ENCODE measurements around the gene ZNF484. TPM values are rescaled to one million over a fixed set of nuclear protein-coding genes. Genes with fewer than 3 reads are reported as not detected.
"Not testable (repeated sequence)": the region's sequence is repeated elsewhere in the genome, so short reads cannot be mapped to it uniquely, and the experiment has no call there.

ZNF484 gene
- total and polyA plus RNA-seq, 5 donors from 2014 or later = 3.7 to 16.5 (median 4.9) TPM

DNA sequence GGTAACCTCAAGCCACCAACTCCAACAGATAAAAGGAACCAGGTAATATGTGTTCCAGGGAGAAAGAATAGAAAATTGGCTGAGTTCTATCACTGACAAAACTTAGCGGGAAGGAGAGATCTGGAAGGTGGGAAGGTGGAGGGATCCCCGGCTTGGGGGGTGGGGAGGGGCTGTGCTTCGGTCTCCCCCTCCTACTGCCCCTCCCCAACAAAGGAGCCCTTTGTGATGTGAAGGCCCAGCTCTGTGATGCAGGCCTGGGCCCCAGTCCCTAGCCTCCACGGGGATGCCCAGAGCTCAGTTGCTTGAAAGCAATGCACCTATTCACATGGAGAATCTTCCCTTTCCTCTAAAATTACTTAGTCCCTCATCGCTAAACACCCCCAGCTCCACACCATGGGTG, 4.4 kb upstream of the ZNF484 start:
- DNase-seq (no peak), ATAC-seq (ENCODE audit: low read depth in 2 of 2) (no peak)
- Histone ChIP-seq H3K36me3 (ENCODE audit: control insufficient read depth, insufficient read depth, low read length) (no peaks in the 10 kb centered on the region), H3K27ac (ENCODE audit: insufficient read depth, low read length, poor library complexity, severe bottlenecking) (no peak overlapping the region), H3K4me1 (ENCODE audit: control insufficient read depth, insufficient read depth, low read length, poor library complexity, severe bottlenecking) (peaks cover 10% of the 10 kb centered on the region), H3K27me3 (ENCODE audit: control insufficient read depth, insufficient read depth, low read length) (no peaks in the 10 kb centered on the region), H3K9me3 (ENCODE audit: control insufficient read depth in 2 of 2, low read length in 2 of 2) (no peaks in the 10 kb centered on the region), H3K4me3 (ENCODE audit: low read depth, low read length) (no peak overlapping the region)
- Mint-ChIP-seq H3K36me3 (peaks cover 3% of the 10 kb centered on the region), H3K27ac (no peak overlapping the region), H3K4me3 (no peak overlapping the region), H3K4me1 (peaks cover 5 to 36% (median 9%) of the 10 kb centered on the region in 4 donors), H3K27me3 (no peaks in the 10 kb centered on the region), H3K9me3 (peaks cover 0 to 1% (median 0%) of the 10 kb centered on the region in 7 donors)

DNA sequence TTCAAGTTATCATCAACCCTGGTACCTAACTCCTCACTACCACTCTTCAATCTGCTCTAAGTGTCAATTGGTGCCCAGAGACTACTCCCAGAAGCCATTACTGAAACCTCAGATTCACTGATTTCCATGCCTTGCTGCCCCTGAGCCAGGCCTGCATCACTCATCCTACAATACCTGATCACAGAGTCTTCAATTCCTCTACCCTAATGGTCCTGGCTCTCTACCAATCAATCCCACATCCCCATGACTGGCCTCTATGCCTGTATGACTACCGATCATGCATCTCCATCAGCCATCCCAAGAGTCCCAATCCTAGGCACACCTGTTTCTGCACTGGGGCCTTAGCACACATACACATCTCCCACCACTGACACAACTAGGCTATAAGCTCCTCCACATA, 2.5 kb downstream of the ZNF484 start:
- peaks cover 41 to 63% (median 45%) of the 10 kb centered on the region in 4 donors for H3K4me1 Mint-ChIP-seq
- ATAC-seq (ENCODE audit: low read depth in 2 of 2) = no peak
- Histone ChIP-seq H3K27me3 (ENCODE audit: control insufficient read depth, insufficient read depth, low read length) (no peaks in the 10 kb centered on the region), H3K4me1 (ENCODE audit: control insufficient read depth, insufficient read depth, low read length, poor library complexity, severe bottlenecking) (peaks cover 17% of the 10 kb centered on the region), H3K36me3 (ENCODE audit: control insufficient read depth, insufficient read depth, low read length) (peaks cover 20% of the 10 kb centered on the region), H3K9me3 (ENCODE audit: control insufficient read depth in 2 of 2, low read length in 2 of 2) (no peaks in the 10 kb centered on the region), H3K4me3 (ENCODE audit: low read depth, low read length) (peak overlapping the region; percentile 97), H3K27ac (ENCODE audit: insufficient read depth, low read length, poor library complexity, severe bottlenecking) (no peak overlapping the region)
- H3K27me3 Mint-ChIP-seq = no peaks in the 10 kb centered on the region
- no peaks in the 10 kb centered on the region for H3K9me3 Mint-ChIP-seq
- H3K27ac Mint-ChIP-seq = no peak overlapping the region
- DNase-seq = no peak
- peaks cover 27% of the 10 kb centered on the region for H3K36me3 Mint-ChIP-seq
- H3K4me3 Mint-ChIP-seq = peak overlapping the region in 3 of 4 donors; percentile 1 to 97 (median 22)

DNA sequence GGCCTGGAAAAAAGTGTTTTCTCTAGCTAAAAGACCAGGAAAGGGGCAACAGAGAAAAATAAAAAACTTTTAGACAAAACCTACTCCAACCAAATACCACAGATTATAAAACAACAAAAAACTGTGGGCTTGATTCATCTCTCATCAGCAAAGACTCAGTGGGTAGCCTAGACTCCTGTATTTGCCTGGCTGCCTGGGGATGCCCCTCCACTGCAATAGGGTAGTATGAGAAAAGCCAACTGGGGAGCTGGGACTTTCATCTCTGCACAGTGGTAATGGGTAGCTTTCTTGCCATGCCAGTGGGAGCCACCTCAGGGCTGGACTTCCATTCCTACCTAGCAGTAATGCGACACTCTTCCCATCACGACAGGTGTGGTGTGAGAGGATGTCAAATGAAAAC, 7.5 kb downstream of the ZNF484 start:
- no peaks in the 10 kb centered on the region for H3K27me3 ChIP-seq (ENCODE audit: control insufficient read depth, insufficient read depth, low read length)
- peaks cover under 1% of the 10 kb centered on the region for H3K4me1 ChIP-seq (ENCODE audit: control insufficient read depth, insufficient read depth, low read length, poor library complexity, severe bottlenecking)
- H3K27me3 Mint-ChIP-seq = no peaks in the 10 kb centered on the region
- H3K27ac Mint-ChIP-seq = peak overlapping the region in 2 of 3 donors; percentile 1 to 6
- no peak overlapping the region for H3K4me3 ChIP-seq (ENCODE audit: low read depth, low read length)
- H3K36me3 ChIP-seq (ENCODE audit: control insufficient read depth, insufficient read depth, low read length) = peaks cover 48% of the 10 kb centered on the region
- peaks cover 56% of the 10 kb centered on the region for H3K36me3 Mint-ChIP-seq
- no peak overlapping the region for H3K27ac ChIP-seq (ENCODE audit: insufficient read depth, low read length, poor library complexity, severe bottlenecking)
- H3K4me1 Mint-ChIP-seq = peaks cover 38 to 67% (median 46%) of the 10 kb centered on the region in 4 donors
- peaks cover 0 to 3% (median 0%) of the 10 kb centered on the region in 7 donors for H3K9me3 Mint-ChIP-seq
- DNase-seq (no peak), ATAC-seq (ENCODE audit: low read depth in 2 of 2) (no peak)
- no peaks in the 10 kb centered on the region for H3K9me3 ChIP-seq (ENCODE audit: control insufficient read depth in 2 of 2, low read length in 2 of 2)
- H3K4me3 Mint-ChIP-seq = peak overlapping the region in 1 of 4 donors; percentile 35

DNA sequence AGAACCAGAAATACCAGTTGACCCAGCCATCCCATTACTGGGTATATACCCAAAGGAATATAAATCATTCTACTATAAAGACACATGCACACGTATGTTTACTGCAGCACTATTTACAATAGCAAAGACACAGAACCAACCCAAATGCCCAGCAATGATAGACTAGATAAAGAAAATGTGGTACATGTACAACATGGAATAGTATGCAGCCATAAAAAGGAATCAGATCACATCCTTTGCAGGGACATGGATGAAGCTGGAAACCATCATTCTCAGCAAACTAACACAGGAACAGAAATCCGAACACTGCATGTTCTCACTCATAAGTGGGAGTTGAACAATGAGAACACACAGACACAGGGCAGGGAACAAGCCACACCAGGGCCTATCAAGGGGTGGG, 11.2 kb downstream of the ZNF484 start:
- H3K4me3 Mint-ChIP-seq; H3K9me3 ChIP-seq (ENCODE audit: control insufficient read depth in 2 of 2, low read length in 2 of 2): not testable (repeated sequence)
- H3K36me3 Mint-ChIP-seq = peaks cover 73% of the 10 kb centered on the region

DNA sequence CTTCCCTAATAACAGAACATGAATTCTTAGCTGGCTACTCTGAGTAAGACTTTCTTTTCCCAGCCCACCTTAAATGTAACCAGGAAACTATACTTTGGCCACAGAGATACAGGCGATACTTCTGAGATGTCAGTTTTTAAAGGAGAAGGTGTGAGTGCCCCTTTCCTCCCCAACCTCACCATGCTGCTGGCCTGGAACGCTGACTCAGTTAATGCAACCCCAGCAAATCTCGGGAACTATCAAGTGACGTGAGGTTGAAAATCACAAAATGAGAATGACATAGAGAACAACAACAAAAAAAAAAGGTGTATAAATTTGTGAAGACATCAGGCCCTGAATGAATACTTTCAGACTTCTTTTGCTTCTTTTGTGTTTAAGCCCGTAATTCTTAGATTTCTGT, 13.7 kb downstream of the ZNF484 start:
- peaks cover 0 to 8% (median 2%) of the 10 kb centered on the region in 7 donors for H3K9me3 Mint-ChIP-seq
- ATAC-seq (ENCODE audit: low read depth in 2 of 2) (no peak), DNase-seq (no peak)
- Histone ChIP-seq H3K4me1 (ENCODE audit: control insufficient read depth, insufficient read depth, low read length, poor library complexity, severe bottlenecking) (no peaks in the 10 kb centered on the region), H3K9me3 (ENCODE audit: control insufficient read depth in 2 of 2, low read length in 2 of 2) (no peaks in the 10 kb centered on the region), H3K36me3 (ENCODE audit: control insufficient read depth, insufficient read depth, low read length) (peaks cover 64% of the 10 kb centered on the region), H3K27me3 (ENCODE audit: control insufficient read depth, insufficient read depth, low read length) (no peaks in the 10 kb centered on the region), H3K27ac (ENCODE audit: insufficient read depth, low read length, poor library complexity, severe bottlenecking) (no peak overlapping the region), H3K4me3 (ENCODE audit: low read depth, low read length) (no peak overlapping the region)
- peaks cover 33 to 69% (median 52%) of the 10 kb centered on the region in 4 donors for H3K4me1 Mint-ChIP-seq
- no peaks in the 10 kb centered on the region for H3K27me3 Mint-ChIP-seq
- H3K4me3 Mint-ChIP-seq = no peak overlapping the region
- H3K36me3 Mint-ChIP-seq = peaks cover 75% of the 10 kb centered on the region
- no peak overlapping the region for H3K27ac Mint-ChIP-seq

More for the DNA sequence above, 11.2 kb downstream of the ZNF484 start:
- ATAC-seq (ENCODE audit: low read depth in 2 of 2); DNase-seq; H3K27me3 Mint-ChIP-seq; H3K27me3 ChIP-seq (ENCODE audit: control insufficient read depth, insufficient read depth, low read length); H3K27ac Mint-ChIP-seq; H3K4me1 ChIP-seq (ENCODE audit: control insufficient read depth, insufficient read depth, low read length, poor library complexity, severe bottlenecking); H3K4me3 ChIP-seq (ENCODE audit: low read depth, low read length); H3K9me3 Mint-ChIP-seq; H3K27ac ChIP-seq (ENCODE audit: insufficient read depth, low read length, poor library complexity, severe bottlenecking): not testable (repeated sequence)
- H3K36me3 ChIP-seq (ENCODE audit: control insufficient read depth, insufficient read depth, low read length) = peaks cover 53% of the 10 kb centered on the region
- H3K4me1 Mint-ChIP-seq = peaks cover 44 to 71% (median 56%) of the 10 kb centered on the region in 4 donors

DNA sequence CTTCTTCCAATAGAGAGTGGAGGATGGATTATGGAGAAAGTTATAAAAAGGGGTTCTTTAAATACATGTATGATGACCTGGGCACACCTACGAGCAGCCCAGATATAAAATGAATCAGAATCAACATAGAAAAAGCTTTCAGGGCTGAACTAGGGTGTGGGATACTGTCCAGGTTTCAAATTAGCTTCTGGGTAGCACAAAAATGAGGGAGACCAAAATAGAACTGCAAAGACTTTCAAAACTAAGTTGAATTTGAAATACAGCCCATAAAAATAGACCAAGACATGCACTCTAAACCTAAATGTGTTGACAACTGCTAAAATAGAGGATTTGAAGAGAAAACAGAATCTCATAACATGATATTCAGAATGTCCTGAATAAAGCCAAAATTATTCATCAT, 17.0 kb downstream of the ZNF484 start:
- Histone ChIP-seq H3K36me3 (ENCODE audit: control insufficient read depth, insufficient read depth, low read length) (peaks cover 59% of the 10 kb centered on the region), H3K9me3 (ENCODE audit: control insufficient read depth in 2 of 2, low read length in 2 of 2) (no peaks in the 10 kb centered on the region), H3K27me3 (ENCODE audit: control insufficient read depth, insufficient read depth, low read length) (no peaks in the 10 kb centered on the region), H3K4me1 (ENCODE audit: control insufficient read depth, insufficient read depth, low read length, poor library complexity, severe bottlenecking) (no peaks in the 10 kb centered on the region), H3K4me3 (ENCODE audit: low read depth, low read length) (no peak overlapping the region), H3K27ac (ENCODE audit: insufficient read depth, low read length, poor library complexity, severe bottlenecking) (no peak overlapping the region)
- H3K27me3 Mint-ChIP-seq = no peaks in the 10 kb centered on the region
- ATAC-seq (ENCODE audit: low read depth in 2 of 2) (no peak), DNase-seq (no peak)
- H3K27ac Mint-ChIP-seq = no peak overlapping the region
- H3K9me3 Mint-ChIP-seq = peaks cover 0 to 6% (median 2%) of the 10 kb centered on the region in 7 donors
- H3K4me3 Mint-ChIP-seq = no peak overlapping the region
- H3K4me1 Mint-ChIP-seq = peaks cover 29 to 50% (median 41%) of the 10 kb centered on the region in 4 donors
- H3K36me3 Mint-ChIP-seq = peaks cover 65% of the 10 kb centered on the region

DNA sequence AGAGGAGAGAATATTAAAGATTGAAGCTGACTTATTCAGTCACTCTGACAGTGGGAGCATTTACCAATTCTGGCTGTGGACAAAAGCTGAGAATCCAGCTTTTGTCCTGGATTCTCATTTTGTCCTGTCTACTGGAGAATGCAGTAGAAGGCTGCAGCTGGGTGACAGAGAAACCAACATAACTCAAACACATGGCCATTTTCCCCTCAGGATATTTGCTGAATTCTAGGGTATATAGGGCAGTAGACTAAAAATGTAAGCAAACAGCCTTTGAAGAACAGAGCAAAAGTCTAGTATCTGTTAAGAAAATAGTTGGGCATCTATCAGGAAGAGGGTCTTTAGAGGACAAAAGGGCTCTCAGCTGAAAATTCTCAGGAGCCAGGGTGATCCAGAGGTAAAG, 20.6 kb downstream of the ZNF484 start:
- Histone ChIP-seq H3K27ac (ENCODE audit: insufficient read depth, low read length, poor library complexity, severe bottlenecking) (no peak overlapping the region), H3K4me3 (ENCODE audit: low read depth, low read length) (no peak overlapping the region), H3K9me3 (ENCODE audit: control insufficient read depth in 2 of 2, low read length in 2 of 2) (peaks cover 0 to 2% of the 10 kb centered on the region in 2 experiments), H3K4me1 (ENCODE audit: control insufficient read depth, insufficient read depth, low read length, poor library complexity, severe bottlenecking) (no peaks in the 10 kb centered on the region), H3K27me3 (ENCODE audit: control insufficient read depth, insufficient read depth, low read length) (no peaks in the 10 kb centered on the region), H3K36me3 (ENCODE audit: control insufficient read depth, insufficient read depth, low read length) (peaks cover 76% of the 10 kb centered on the region)
- Mint-ChIP-seq H3K27me3 (peaks cover 4% of the 10 kb centered on the region), H3K27ac (peak overlapping the region in 1 of 3 donors; percentile 76), H3K4me1 (peaks cover 19 to 30% (median 25%) of the 10 kb centered on the region in 4 donors), H3K4me3 (no peak overlapping the region), H3K9me3 (peaks cover 0 to 7% (median 2%) of the 10 kb centered on the region in 7 donors), H3K36me3 (peaks cover 62% of the 10 kb centered on the region)
- no peak for DNase-seq
- no peak for ATAC-seq (ENCODE audit: low read depth in 2 of 2)

DNA sequence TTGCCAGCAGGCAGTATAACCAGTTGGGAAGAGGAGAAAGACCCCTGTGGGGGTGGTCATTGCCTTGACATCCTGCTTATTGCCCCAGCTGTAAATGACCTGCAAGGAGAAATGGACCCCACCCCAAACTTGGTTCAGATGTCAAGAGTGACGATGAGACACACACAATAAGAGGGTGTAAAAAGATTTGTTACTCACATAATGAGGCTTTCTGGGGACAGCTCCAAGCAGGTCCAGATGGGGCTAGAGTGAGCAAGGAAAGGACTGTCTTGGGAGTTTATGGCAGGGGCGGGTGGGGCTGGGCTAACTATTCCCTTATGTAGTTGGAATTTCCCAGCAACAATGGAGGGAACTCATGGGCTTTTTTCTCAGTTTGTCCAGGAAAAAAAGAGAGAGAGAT, 24.1 kb downstream of the ZNF484 start:
- no peak for ATAC-seq (ENCODE audit: low read depth in 2 of 2)
- Mint-ChIP-seq H3K27ac (no peak overlapping the region), H3K4me1 (peaks cover 0 to 15% (median 7%) of the 10 kb centered on the region in 4 donors), H3K9me3 (peaks cover 0 to 16% (median 6%) of the 10 kb centered on the region in 7 donors), H3K4me3 (no peak overlapping the region), H3K36me3 (peaks cover 65% of the 10 kb centered on the region), H3K27me3 (peaks cover 4% of the 10 kb centered on the region)
- Histone ChIP-seq H3K9me3 (ENCODE audit: control insufficient read depth in 2 of 2, low read length in 2 of 2) (peaks cover 9 to 23% of the 10 kb centered on the region in 2 experiments), H3K27me3 (ENCODE audit: control insufficient read depth, insufficient read depth, low read length) (no peaks in the 10 kb centered on the region), H3K36me3 (ENCODE audit: control insufficient read depth, insufficient read depth, low read length) (peaks cover 80% of the 10 kb centered on the region), H3K4me3 (ENCODE audit: low read depth, low read length) (no peak overlapping the region), H3K27ac (ENCODE audit: insufficient read depth, low read length, poor library complexity, severe bottlenecking) (no peak overlapping the region), H3K4me1 (ENCODE audit: control insufficient read depth, insufficient read depth, low read length, poor library complexity, severe bottlenecking) (no peaks in the 10 kb centered on the region)
- DNase-seq = no peak
